GM12892 (cell line): ENCODE results near the gene KRT74.

Experiments used
- POLR2A ChIP-seq: IDR thresholded peaks from 2 replicates; pipeline ENCODE4 v1.6.1; 2011; ENCODE audit warnings: low read depth, low read length, control low read depth
- POLR2AphosphoS5 ChIP-seq: IDR thresholded peaks from 2 replicates; pipeline ENCODE4 v1.6.1; 2011; ENCODE audit warnings: low read depth, low read length, control low read depth
- TAF1 ChIP-seq: IDR thresholded peaks from 2 replicates; pipeline ENCODE4 v1.6.1; 2011; ENCODE audit warnings: low read depth, mild to moderate bottlenecking, control low read depth, low read length, borderline replicate concordance

DNA sequence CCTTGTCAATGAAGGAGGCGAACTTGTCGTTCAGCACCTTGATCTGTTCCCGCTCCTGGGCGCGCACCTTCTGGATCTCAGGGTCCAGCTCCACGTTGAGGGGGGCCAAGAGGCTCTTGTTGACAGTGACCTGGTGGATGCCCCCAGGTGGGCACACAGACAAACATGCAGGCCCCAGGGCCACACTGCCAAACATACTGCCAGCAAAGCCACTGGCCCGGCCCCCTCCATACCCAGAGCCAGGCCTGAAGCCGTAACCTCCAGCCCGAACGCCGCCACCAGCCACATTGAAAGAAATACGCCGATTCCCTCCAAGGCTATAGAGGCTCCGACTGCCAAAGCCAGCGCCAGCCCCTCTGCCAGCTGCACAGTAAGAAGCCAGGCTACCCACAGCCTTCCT lies 337 bp downstream of the KRT74 start:
- TF ChIP-seq POLR2A (no peak), POLR2AphosphoS5 (no peak), TAF1 (no peak)
